OCI-LY3 (cell line): Measurements from ENCODE around the gene PKP1.

Experiments
- H2AFZ ChIP-seq: fragments of 200-600, 300-600 bp; shearing (Covaris generic); 2 replicates; pipeline ENCODE4 v1.6.0; 2014; ENCODE audit warnings: antibody characterized with exemption, low read depth, low read length
- H3K27ac ChIP-seq: fragments of 200-600, 300-600 bp; sonication (generic); 2 replicates; pipeline ENCODE4 v1.5.1; 2014; ENCODE audit warnings: mild to moderate bottlenecking, low read length, moderate library complexity, mixed read lengths
- H3K27me3 ChIP-seq: fragments of 200-600, 300-600 bp; sonication (generic); 2 replicates; pipeline ENCODE4 v1.6.1; 2014; ENCODE audit warnings: low read depth, low read length, mixed read lengths
- H3K36me3 ChIP-seq: fragments of 200-600, 300-600 bp; sonication (generic); replicated peaks from 2 replicates; pipeline ENCODE3; 2014; ENCODE audit warnings: low read depth, low read length, mixed read lengths
- H3K4me1 ChIP-seq: fragments of 300-600, 200-600 bp; sonication (generic); 2 replicates; pipeline ENCODE4 v1.6.1; 2014; ENCODE audit warnings: low read length, mixed read lengths
- H3K4me2 ChIP-seq: fragments of 200-600, 300-600 bp; sonication (generic); 2 replicates; pipeline ENCODE4 v1.6.1; 2014; ENCODE audit warnings: low read length, mixed read lengths
- H3K4me3 ChIP-seq: fragments of 300-600, 200-600 bp; sonication (generic); 2 replicates; pipeline ENCODE4 v1.5.1; 2014; ENCODE audit warnings: antibody characterized with exemption, mild to moderate bottlenecking, low read length, moderate library complexity
- H3K79me2 ChIP-seq: fragments of 300-600, 200-600 bp; shearing (Covaris generic); 2 replicates; pipeline ENCODE4 v1.6.1; 2014; ENCODE audit warnings: mild to moderate bottlenecking, low read length, mixed read lengths
- H3K9ac ChIP-seq: fragments of 300-600, 200-600 bp; shearing (Covaris generic); 2 replicates; pipeline ENCODE4 v1.6.0; 2014; ENCODE audit warnings: mild to moderate bottlenecking, low read length, moderate library complexity
- H3K9me3 ChIP-seq: fragments of 200-600, 300-600 bp; shearing (Covaris generic); 2 replicates; pipeline ENCODE4 v1.6.1; 2014; ENCODE audit warnings: low read length, mixed read lengths; ENCODE audit not compliant: insufficient read depth
- H4K20me1 ChIP-seq: fragments of 200-600, 300-600 bp; sonication (generic); 2 replicates; pipeline ENCODE4 v1.6.1; 2016; ENCODE audit warnings: low read length, mixed read lengths; ENCODE audit not compliant: insufficient read depth
- EZH2phosphoT487 ChIP-seq: fragments of 200-600 bp; shearing (Covaris generic); IDR thresholded peaks from 2 replicates; pipeline ENCODE4 v1.6.1; 2018; ENCODE audit warnings: antibody characterized with exemption, mixed run types, low read depth
- TF ChIP-seq, protein P1 (sequence below): fragments of 200-600, 300-600 bp; sonication (generic); IDR thresholded peaks from 2 replicates; pipeline ENCODE4 v1.5.1; 2014; ENCODE audit warnings: antibody characterized with exemption, low read length, low read depth

The PKP1 gene

DNA sequence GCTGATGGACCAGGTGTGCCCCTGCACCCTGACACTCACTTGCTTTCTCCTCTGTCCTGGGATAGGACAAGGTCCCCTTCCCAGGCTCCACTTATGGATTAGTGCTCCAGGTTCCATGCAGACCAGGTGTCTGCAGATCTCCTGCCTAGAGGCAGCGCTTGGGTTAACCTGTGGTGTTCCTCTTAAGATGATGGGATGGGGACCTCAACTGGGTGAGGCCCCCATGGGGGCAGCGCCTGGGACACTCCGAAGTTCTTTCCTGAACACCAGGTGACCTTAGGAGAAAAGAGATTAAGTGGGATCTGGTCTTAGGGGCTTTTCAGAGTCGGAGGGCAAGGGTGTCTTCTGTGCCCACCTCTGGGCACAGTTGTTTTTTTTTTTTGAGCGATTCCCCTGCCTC, 72.9 kb downstream of the PKP1 start:
- H2AFZ ChIP-seq, result no peak overlapping the region
- H3K4me2 ChIP-seq, result no peak overlapping the region
- peaks cover 53% of the 10 kb centered on the region for H3K27me3 ChIP-seq
- no peaks in the 10 kb centered on the region for H3K36me3 ChIP-seq
- TF ChIP-seq, protein P1, sequence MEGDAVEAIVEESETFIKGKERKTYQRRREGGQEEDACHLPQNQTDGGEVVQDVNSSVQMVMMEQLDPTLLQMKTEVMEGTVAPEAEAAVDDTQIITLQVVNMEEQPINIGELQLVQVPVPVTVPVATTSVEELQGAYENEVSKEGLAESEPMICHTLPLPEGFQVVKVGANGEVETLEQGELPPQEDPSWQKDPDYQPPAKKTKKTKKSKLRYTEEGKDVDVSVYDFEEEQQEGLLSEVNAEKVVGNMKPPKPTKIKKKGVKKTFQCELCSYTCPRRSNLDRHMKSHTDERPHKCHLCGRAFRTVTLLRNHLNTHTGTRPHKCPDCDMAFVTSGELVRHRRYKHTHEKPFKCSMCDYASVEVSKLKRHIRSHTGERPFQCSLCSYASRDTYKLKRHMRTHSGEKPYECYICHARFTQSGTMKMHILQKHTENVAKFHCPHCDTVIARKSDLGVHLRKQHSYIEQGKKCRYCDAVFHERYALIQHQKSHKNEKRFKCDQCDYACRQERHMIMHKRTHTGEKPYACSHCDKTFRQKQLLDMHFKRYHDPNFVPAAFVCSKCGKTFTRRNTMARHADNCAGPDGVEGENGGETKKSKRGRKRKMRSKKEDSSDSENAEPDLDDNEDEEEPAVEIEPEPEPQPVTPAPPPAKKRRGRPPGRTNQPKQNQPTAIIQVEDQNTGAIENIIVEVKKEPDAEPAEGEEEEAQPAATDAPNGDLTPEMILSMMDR, result no peak
- no peak for TF ChIP-seq EZH2phosphoT487
- H4K20me1 ChIP-seq, result no peaks in the 10 kb centered on the region
- no peaks in the 10 kb centered on the region for H3K79me2 ChIP-seq
- no peak overlapping the region for H3K9ac ChIP-seq
- H3K9me3 ChIP-seq, result no peaks in the 10 kb centered on the region
- no peak overlapping the region for H3K4me3 ChIP-seq
- H3K4me1 ChIP-seq, result no peaks in the 10 kb centered on the region
- H3K27ac ChIP-seq, result no peak overlapping the region

DNA sequence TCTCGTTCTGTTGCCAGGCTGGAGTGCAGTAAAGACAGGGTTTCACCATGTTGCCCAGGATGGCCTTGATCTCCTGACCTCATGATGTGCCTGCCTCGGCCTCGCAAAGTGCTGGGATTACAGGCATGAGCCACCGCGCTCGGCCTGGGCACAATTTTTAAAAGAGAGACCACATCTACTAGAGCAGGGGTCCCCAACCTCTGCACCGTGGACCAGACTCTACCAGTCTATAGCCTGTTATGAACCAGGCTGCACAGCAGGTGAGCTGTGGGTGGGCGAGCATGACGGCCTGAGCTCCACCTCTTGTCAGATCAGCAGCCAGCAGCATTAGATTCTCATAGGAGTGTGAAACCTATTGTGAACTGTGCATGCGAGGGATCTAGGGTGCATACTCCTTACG, 73.4 kb downstream of the PKP1 start:
- no peak overlapping the region for H3K27ac ChIP-seq
- H3K4me3 ChIP-seq, result no peak overlapping the region
- no peaks in the 10 kb centered on the region for H3K9me3 ChIP-seq
- no peaks in the 10 kb centered on the region for H3K79me2 ChIP-seq
- no peaks in the 10 kb centered on the region for H3K36me3 ChIP-seq
- H3K4me2 ChIP-seq, result no peak overlapping the region
- peaks cover 48% of the 10 kb centered on the region for H3K27me3 ChIP-seq
- no peaks in the 10 kb centered on the region for H4K20me1 ChIP-seq
- TF ChIP-seq, protein P1, result no peak
- H2AFZ ChIP-seq, result no peak overlapping the region
- no peak overlapping the region for H3K9ac ChIP-seq
- no peaks in the 10 kb centered on the region for H3K4me1 ChIP-seq

DNA sequence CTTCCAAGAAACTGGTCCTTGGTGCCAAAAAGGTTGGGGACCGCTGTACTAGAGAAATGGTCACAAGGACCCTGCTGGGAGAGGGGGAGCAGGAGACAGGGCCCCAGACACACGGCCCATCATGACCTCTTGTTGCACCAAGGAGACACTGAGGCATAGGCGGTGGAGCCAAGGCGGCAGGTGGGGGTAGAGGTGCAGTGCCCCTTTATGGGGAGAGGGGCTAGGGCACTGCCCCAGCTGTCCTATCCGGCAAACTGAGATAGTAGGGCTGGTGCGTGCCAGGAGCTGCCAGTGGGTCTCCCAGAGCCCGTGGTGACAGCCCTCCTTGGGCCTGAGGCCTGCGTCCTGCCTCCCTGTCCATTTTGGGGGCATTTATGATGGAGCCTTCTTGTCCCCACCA, 73.9 kb downstream of the PKP1 start:
- Histone ChIP-seq H3K9me3 (no peaks in the 10 kb centered on the region), H3K4me2 (no peak overlapping the region), H4K20me1 (no peaks in the 10 kb centered on the region), H2AFZ (no peak overlapping the region), H3K36me3 (no peaks in the 10 kb centered on the region), H3K27me3 (peaks cover 48% of the 10 kb centered on the region), H3K9ac (no peak overlapping the region), H3K4me1 (no peaks in the 10 kb centered on the region), H3K4me3 (no peak overlapping the region), H3K27ac (no peak overlapping the region), H3K79me2 (no peaks in the 10 kb centered on the region)
- TF ChIP-seq, protein P1, result no peak
- no peak for TF ChIP-seq EZH2phosphoT487

DNA sequence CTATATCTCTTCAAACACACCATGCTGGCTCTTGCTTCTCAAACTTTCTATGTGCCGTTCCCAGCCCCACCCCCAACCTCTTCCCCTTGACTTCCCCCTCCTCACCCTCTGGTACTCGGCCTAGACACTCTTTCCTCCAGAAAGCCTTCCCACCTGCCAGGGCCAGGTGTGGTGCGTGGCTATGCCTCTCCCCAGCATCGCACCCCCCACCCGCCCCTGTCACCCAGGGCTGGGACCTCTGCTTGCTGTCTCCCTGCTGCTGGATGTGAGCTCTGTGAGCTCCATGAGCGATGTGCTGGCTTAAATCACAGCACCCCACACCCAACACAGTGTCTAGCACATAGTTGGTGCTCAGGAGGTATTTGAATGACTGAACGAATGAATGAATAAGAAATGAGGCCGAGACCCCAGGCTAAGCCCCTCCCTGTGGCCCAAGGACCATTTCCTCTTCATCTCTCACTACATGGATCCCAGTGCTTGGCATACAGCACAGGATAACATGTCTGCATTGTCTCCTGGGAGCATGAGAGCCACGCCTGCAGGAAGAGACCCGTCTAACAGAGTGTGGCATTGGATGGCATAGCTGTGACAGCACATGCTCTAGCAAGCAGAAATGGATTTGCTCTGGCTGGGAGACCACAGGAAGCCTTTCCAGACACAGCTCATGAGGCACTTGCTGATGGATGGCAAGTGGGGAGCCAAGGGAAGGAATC, 74.5 kb downstream of the PKP1 start:
- Histone ChIP-seq H3K4me1 (no peaks in the 10 kb centered on the region), H3K79me2 (no peaks in the 10 kb centered on the region), H3K9me3 (no peaks in the 10 kb centered on the region), H3K27ac (no peak overlapping the region), H2AFZ (no peak overlapping the region), H3K9ac (no peak overlapping the region), H3K4me3 (no peak overlapping the region), H3K27me3 (peaks cover 48% of the 10 kb centered on the region), H3K36me3 (no peaks in the 10 kb centered on the region), H4K20me1 (no peaks in the 10 kb centered on the region), H3K4me2 (no peak overlapping the region)
- no peak for TF ChIP-seq EZH2phosphoT487
- TF ChIP-seq, protein P1, result no peak
